OCI-LY7 (cell line): ENCODE data around the gene QKI.

ENCODE experiments used
- CTCF ChIP-seq: fragments of 200-600 bp; sonication (generic); conservative IDR thresholded peaks from 2 replicates; pipeline ENCODE4 v1.5.1; 2014; ENCODE audit warnings: mild to moderate bottlenecking, antibody characterized with exemption, low read length, moderate library complexity, mixed read lengths
- EZH2phosphoT487 ChIP-seq: fragments of 200-600 bp; sonication (generic); IDR thresholded peaks from 2 replicates; pipeline ENCODE4 v1.6.1; 2018; ENCODE audit warnings: low read depth, borderline replicate concordance, mild to moderate bottlenecking, mixed run types, antibody characterized with exemption, low read length, moderate library complexity, mixed read lengths

GRCh38 chr6:163501439-163501838, 86.9 kb downstream of the QKI start:
- no peak for TF ChIP-seq CTCF
- no peak for TF ChIP-seq EZH2phosphoT487
